Astrocyte (in vitro differentiated cells and primary cell): ENCODE results near the gene EXOG.

ENCODE experiments used
- EZH2 ChIP-seq: IDR thresholded peaks from 2 replicates; pipeline ENCODE4 v1.6.1; 2012; ENCODE audit warnings: mild to moderate bottlenecking, low read length, inconsistent platforms; ENCODE audit not compliant: insufficient read depth
- TF ChIP-seq, protein P1 (sequence below): IDR thresholded peaks from 2 replicates; pipeline ENCODE4 v1.5.1; 2011; ENCODE audit warnings: low read depth, mild to moderate bottlenecking, inconsistent platforms, low read length, moderate library complexity; ENCODE audit not compliant: insufficient read depth

DNA sequence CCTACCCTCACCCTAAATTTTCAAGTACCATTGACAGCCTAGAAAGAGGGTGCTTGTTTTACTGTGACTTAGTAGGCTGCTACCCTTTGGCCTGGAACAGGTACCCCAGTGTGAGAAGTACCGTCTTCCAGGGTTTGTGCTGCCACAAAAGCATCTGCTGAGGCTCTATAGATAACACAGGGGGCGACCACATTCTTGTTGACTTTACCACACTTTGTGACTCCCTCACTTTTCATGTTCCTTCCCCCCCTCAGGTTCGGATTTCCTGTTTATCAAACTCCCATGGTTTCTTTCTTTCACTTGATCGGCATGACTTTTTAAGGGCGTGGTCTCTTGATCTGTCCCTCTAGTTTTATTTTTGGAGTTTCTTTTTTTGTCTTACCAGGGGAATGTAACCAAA, 23.5 kb downstream of the EXOG start:
- TF ChIP-seq, protein P1, sequence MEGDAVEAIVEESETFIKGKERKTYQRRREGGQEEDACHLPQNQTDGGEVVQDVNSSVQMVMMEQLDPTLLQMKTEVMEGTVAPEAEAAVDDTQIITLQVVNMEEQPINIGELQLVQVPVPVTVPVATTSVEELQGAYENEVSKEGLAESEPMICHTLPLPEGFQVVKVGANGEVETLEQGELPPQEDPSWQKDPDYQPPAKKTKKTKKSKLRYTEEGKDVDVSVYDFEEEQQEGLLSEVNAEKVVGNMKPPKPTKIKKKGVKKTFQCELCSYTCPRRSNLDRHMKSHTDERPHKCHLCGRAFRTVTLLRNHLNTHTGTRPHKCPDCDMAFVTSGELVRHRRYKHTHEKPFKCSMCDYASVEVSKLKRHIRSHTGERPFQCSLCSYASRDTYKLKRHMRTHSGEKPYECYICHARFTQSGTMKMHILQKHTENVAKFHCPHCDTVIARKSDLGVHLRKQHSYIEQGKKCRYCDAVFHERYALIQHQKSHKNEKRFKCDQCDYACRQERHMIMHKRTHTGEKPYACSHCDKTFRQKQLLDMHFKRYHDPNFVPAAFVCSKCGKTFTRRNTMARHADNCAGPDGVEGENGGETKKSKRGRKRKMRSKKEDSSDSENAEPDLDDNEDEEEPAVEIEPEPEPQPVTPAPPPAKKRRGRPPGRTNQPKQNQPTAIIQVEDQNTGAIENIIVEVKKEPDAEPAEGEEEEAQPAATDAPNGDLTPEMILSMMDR: no peak
- TF ChIP-seq EZH2: no peak
